GM18499 (cell line): ENCODE measurements around the gene CITED4.

Source experiments
- ATAC-seq: cut with Tn5 transposase; IDR thresholded peaks from one replicate; pipeline ENCODE4 v1.9.1; 2021; ENCODE audit warnings: moderate number of reproducible peaks; ENCODE audit not compliant: insufficient read depth, unreplicated experiment

CITED4 gene

GRCh38 chr1:40838045-40838979 is 23.9 kb downstream of the CITED4 start:
- no peak for ATAC-seq

GRCh38 chr1:40837601-40838000 is 24.6 kb downstream of the CITED4 start:
- ATAC-seq = no peak

GRCh38 chr1:40836283-40836682 is 25.9 kb downstream of the CITED4 start:
- ATAC-seq = no peak

- ATAC-seq = no peak
These were observed 27.1 kb downstream of the CITED4 start for GRCh38 chr1:40834968-40835545.

GRCh38 chr1:40833979-40834378 is 28.2 kb downstream of the CITED4 start:
- ATAC-seq = no peak

GRCh38 chr1:40831001-40831732 is 31.0 kb downstream of the CITED4 start:
- ATAC-seq = no peak

- no peak for ATAC-seq
These were observed 31.7 kb downstream of the CITED4 start for GRCh38 chr1:40830419-40830943.

- no peak for ATAC-seq
These were observed 32.4 kb downstream of the CITED4 start for GRCh38 chr1:40829631-40830245.

GRCh38 chr1:40825996-40826395 is 36.2 kb downstream of the CITED4 start:
- ATAC-seq = no peak

- no peak for ATAC-seq
These were observed 36.8 kb downstream of the CITED4 start for GRCh38 chr1:40825435-40825788.

- no peak for ATAC-seq
These were observed 37.4 kb downstream of the CITED4 start for GRCh38 chr1:40824591-40825434.

GRCh38 chr1:40823983-40824382 is 38.2 kb downstream of the CITED4 start:
- ATAC-seq = no peak

GRCh38 chr1:40823345-40823744 is 38.8 kb downstream of the CITED4 start:
- ATAC-seq = no peak

GRCh38 chr1:40822890-40823289 is 39.3 kb downstream of the CITED4 start:
- no peak for ATAC-seq

- no peak for ATAC-seq
These were observed 41.1 kb downstream of the CITED4 start for GRCh38 chr1:40820911-40821693.

- ATAC-seq = no peak
These were observed 41.8 kb downstream of the CITED4 start for GRCh38 chr1:40820251-40820797.

GRCh38 chr1:40819101-40819500 is 43.1 kb downstream of the CITED4 start:
- ATAC-seq = no peak

GRCh38 chr1:40818264-40818961 is 43.8 kb downstream of the CITED4 start:
- ATAC-seq = no peak
